Measurements from ENCODE around the gene MARK1. TPM values are rescaled to one million over a fixed set of nuclear protein-coding genes. Genes with fewer than 3 reads are reported as not detected.

MARK1 gene
- total and polyA plus RNA-seq, 2 donors (not counting 1 experiment from before 2014, with no cell fraction given) = 0.99 to 1.1 TPM

GRCh38 chr1:220711056-220711809 is 183.3 kb downstream of the MARK1 start:
- TF ChIP-seq EZH2 (IDR thresholded peaks at IDR 0.05; ENCODE audit: low read length, missing control alignments) (no peak), CTCF (conservative IDR thresholded peaks at IDR 0.05 in 1 of 2, IDR thresholded peaks at IDR 0.05 in 1 of 2; ENCODE audit: low read depth in 1 of 2, low read length in 2 of 2) (no peak)
- no peak for DNase-seq (ENCODE audit: low read depth in 2 of 2)
- no peaks in the 10 kb centered on the region for H3K9me3 ChIP-seq (ENCODE audit: control insufficient read depth, insufficient read depth, low read depth, low read length)
- H3K4me2 ChIP-seq (ENCODE audit: extremely low read depth, insufficient read depth, low read length) = no peak overlapping the region
- no peak overlapping the region for H3K27ac ChIP-seq (ENCODE audit: insufficient read depth, low read length)
- no peaks in the 10 kb centered on the region for H3K4me1 ChIP-seq (ENCODE audit: control insufficient read depth, extremely low read depth, insufficient read depth, low read length)
- H2AFZ ChIP-seq (ENCODE audit: low read length) = no peak overlapping the region
- H3K36me3 ChIP-seq (ENCODE audit: control insufficient read depth, insufficient read depth, low read length) = no peaks in the 10 kb centered on the region
- no peak overlapping the region for H3K9ac ChIP-seq (ENCODE audit: insufficient read depth, low read length)
- H3K4me3 ChIP-seq (replicated peaks in 1 of 4; ENCODE audit: control extremely low read depth in 1 of 4, insufficient read depth in 1 of 4, low read depth in 3 of 4, low read length in 4 of 4) = no peak overlapping the region
- H3K79me2 ChIP-seq (ENCODE audit: control insufficient read depth, insufficient read depth, low read length) = no peaks in the 10 kb centered on the region
- no peaks in the 10 kb centered on the region for H4K20me1 ChIP-seq (ENCODE audit: control insufficient read depth, extremely low read depth, insufficient read depth, low read length)
- no peaks in the 10 kb centered on the region for H3K27me3 ChIP-seq (ENCODE audit: control insufficient read depth, insufficient read depth, low read length)

Other genes starting within 250 kb of the MARK1 start
- 2.1 and 3.3 TPM in 2 replicates for gene C1orf115, start 162.2 kb downstream of the MARK1 start, total RNA-seq
- 0.63 and 2.2 TPM in 2 replicates for gene C1orf115, start 162.2 kb downstream of the MARK1 start, polyA plus RNA-seq
- gene MTARC2, start 220.2 kb downstream of the MARK1 start, total RNA-seq = 9.0 and 12.6 TPM in 2 replicates
- gene MTARC2, start 220.2 kb downstream of the MARK1 start, polyA plus RNA-seq = 7.3 and 14.5 TPM in 2 replicates